Retinal pigment epithelial cell (primary cell): ENCODE results near the gene TMPRSS2.
"Not testable (repeated sequence)": the region's sequence is repeated elsewhere in the genome, so short reads cannot be mapped to it uniquely, and the experiment has no call there.

ENCODE experiments used
- DNase-seq: peaks from one replicate; pipeline ENCODE4 v3.0.0-alpha.2; 2010; ENCODE audit warnings: low read depth
- H3K4me3 ChIP-seq: 2 replicates; pipeline ENCODE4 v1.5.1; 2011; ENCODE audit warnings: mild to moderate bottlenecking, low read length, control low read depth, moderate library complexity
- TF ChIP-seq, protein P1 (sequence below): conservative IDR thresholded peaks from 2 replicates; pipeline ENCODE4 v1.5.1; 2011; ENCODE audit warnings: low read depth, low read length, control low read depth, inconsistent platforms

TMPRSS2 gene

GRCh38 chr21:41419921-41420862, 87.8 kb downstream of the TMPRSS2 start:
- peak; percentile 30 for DNase-seq
- H3K4me3 ChIP-seq = peak overlapping the region; percentile 66
- TF ChIP-seq, protein P1, sequence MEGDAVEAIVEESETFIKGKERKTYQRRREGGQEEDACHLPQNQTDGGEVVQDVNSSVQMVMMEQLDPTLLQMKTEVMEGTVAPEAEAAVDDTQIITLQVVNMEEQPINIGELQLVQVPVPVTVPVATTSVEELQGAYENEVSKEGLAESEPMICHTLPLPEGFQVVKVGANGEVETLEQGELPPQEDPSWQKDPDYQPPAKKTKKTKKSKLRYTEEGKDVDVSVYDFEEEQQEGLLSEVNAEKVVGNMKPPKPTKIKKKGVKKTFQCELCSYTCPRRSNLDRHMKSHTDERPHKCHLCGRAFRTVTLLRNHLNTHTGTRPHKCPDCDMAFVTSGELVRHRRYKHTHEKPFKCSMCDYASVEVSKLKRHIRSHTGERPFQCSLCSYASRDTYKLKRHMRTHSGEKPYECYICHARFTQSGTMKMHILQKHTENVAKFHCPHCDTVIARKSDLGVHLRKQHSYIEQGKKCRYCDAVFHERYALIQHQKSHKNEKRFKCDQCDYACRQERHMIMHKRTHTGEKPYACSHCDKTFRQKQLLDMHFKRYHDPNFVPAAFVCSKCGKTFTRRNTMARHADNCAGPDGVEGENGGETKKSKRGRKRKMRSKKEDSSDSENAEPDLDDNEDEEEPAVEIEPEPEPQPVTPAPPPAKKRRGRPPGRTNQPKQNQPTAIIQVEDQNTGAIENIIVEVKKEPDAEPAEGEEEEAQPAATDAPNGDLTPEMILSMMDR = no peak

DNA sequence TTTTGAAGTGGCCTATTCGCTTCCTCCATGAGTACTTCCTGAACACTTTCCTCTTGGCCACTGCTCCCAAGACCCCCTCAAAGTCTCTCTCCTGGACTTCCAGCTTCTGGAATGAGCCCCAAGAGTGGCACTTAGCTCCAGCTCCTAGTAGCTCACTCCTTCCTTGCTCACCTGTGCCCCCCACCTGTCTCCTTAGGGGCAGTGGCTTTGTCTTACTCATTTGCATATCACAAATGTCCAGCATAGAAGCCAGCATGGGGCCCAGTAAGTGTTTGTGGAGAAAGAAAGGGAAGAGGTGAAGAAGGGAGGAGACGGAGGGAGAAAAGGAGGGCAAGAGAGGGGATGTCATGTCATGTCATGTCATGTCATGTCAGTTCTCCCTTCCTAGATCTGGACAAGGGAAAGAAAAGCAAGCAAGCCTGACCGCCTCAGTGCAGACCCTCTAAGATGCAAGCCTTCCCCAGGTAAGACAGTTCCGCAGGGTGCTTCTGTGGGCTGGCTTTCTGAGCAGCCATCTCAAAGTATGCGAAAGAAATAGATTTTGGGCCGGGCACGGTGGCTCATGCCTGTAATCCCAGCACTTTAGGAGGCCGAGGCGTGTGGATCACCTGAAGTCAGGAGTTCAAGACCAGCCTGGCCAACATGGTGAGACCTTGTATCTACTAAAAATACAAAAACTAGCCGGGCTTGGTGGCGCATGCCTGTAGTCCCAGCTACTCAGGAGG, 88.8 kb downstream of the TMPRSS2 start:
- no peak overlapping the region for H3K4me3 ChIP-seq
- TF ChIP-seq, protein P1 = no peak
- no peak for DNase-seq

- H3K4me3 ChIP-seq = no peak overlapping the region
- DNase-seq = no peak
- TF ChIP-seq, protein P1 = no peak
Measured at GRCh38 chr21:41418393-41418792, 89.6 kb downstream of the TMPRSS2 start.

GRCh38 chr21:41417505-41417904, 90.5 kb downstream of the TMPRSS2 start:
- H3K4me3 ChIP-seq, DNase-seq: not testable (repeated sequence)
